Transverse colon (tissue), 4 donors: Measurements from ENCODE around the gene WNT6.

ENCODE experiments used
- EP300 ChIP-seq: sonication (generic); formaldehyde crosslinking; IDR thresholded peaks from one replicate; pipeline ENCODE4 v1.6.1; 2017; ENCODE audit warnings: antibody characterized with exemption, low read depth
- POLR2A ChIP-seq: fragments of 450-650 bp; IDR thresholded peaks from one replicate; pipeline ENCODE4 v1.6.1; 2016; ENCODE audit warnings: antibody characterized with exemption, mild to moderate bottlenecking, moderate library complexity
- POLR2AphosphoS5 ChIP-seq, 3 donors: sonication (generic); formaldehyde crosslinking; IDR thresholded peaks; one replicate each; pipeline ENCODE4 v1.6.1; 2016; ENCODE audit warnings: antibody characterized with exemption in 3 of 3
- TF ChIP-seq, protein P1 (sequence below), 5 experiments: fragments of 200-600 bp in 3 of 5; fragments of 450-650 bp in 2 of 5; sonication (generic) in 3 of 5; IDR thresholded peaks; 1 replicate in 2 of 5; 2 replicates in 3 of 5; pipeline ENCODE4 v1.5.1; 2016 to 2017; ENCODE audit warnings: antibody characterized with exemption in 5 of 5, inconsistent platforms in 3 of 5, mild to moderate bottlenecking in 2 of 5, moderate library complexity in 1 of 5

DNA sequence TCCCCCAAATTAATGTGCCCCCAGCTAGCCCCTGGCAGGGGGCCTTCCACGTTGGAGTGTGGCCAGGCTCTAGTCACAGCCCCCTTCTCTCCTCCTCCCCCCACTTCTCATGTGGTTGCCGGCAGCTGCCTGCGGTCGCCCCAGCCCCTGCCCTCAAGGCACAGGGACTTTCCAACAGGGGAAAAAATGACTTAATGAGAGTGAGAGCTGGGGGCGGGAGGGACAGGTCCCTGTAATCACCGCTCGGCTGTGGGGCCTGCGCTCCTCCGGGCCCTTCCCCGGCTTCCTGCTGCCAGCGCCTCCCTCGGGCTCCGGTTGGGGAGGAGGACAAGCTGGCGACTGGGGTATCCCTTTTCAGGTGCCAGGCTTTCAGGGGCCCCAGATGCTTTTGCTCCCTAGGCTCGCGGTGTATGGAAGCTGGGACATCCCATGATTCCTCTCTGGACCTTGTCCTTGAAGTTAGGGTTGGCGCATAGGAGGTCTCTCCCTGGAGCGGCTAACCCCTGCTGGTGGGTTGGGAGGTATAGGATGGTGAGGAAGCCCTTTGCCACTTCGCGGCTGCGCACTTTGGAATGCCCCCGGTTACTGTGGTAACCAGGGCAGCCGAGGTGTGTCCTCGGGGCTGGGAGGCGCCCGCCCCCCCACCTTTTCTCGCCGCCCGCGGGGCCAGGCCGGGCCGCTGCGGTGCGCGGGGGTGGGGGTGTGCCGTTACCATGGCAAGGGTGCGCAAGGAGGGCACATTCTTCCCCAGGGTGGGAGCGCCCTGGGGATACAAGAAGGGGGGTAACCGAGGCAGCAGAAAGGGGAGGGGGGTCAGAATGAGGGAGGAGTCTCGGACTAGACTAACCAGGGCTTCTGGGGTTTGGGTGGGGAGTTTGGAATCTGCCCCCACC lies 37.1 kb downstream of the WNT6 start:
- TF ChIP-seq, protein P1, sequence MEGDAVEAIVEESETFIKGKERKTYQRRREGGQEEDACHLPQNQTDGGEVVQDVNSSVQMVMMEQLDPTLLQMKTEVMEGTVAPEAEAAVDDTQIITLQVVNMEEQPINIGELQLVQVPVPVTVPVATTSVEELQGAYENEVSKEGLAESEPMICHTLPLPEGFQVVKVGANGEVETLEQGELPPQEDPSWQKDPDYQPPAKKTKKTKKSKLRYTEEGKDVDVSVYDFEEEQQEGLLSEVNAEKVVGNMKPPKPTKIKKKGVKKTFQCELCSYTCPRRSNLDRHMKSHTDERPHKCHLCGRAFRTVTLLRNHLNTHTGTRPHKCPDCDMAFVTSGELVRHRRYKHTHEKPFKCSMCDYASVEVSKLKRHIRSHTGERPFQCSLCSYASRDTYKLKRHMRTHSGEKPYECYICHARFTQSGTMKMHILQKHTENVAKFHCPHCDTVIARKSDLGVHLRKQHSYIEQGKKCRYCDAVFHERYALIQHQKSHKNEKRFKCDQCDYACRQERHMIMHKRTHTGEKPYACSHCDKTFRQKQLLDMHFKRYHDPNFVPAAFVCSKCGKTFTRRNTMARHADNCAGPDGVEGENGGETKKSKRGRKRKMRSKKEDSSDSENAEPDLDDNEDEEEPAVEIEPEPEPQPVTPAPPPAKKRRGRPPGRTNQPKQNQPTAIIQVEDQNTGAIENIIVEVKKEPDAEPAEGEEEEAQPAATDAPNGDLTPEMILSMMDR (IDR thresholded peaks at IDR 0.05): no peak
- no peak for TF ChIP-seq EP300
- no peak for TF ChIP-seq POLR2A
- TF ChIP-seq POLR2AphosphoS5 (IDR thresholded peaks at IDR 0.05): no peak
